OCI-LY3 (cell line): ENCODE data around the gene MCF2L2.

Experiments used
- H2AFZ ChIP-seq: fragments of 200-600, 300-600 bp; shearing (Covaris generic); 2 replicates; pipeline ENCODE4 v1.6.0; 2014; ENCODE audit warnings: antibody characterized with exemption, low read depth, low read length
- H3K27ac ChIP-seq: fragments of 200-600, 300-600 bp; sonication (generic); 2 replicates; pipeline ENCODE4 v1.5.1; 2014; ENCODE audit warnings: mild to moderate bottlenecking, low read length, moderate library complexity, mixed read lengths
- H3K27me3 ChIP-seq: fragments of 200-600, 300-600 bp; sonication (generic); 2 replicates; pipeline ENCODE4 v1.6.1; 2014; ENCODE audit warnings: low read depth, low read length, mixed read lengths
- H3K36me3 ChIP-seq: fragments of 200-600, 300-600 bp; sonication (generic); replicated peaks from 2 replicates; pipeline ENCODE3; 2014; ENCODE audit warnings: low read depth, low read length, mixed read lengths
- H3K4me1 ChIP-seq: fragments of 300-600, 200-600 bp; sonication (generic); 2 replicates; pipeline ENCODE4 v1.6.1; 2014; ENCODE audit warnings: low read length, mixed read lengths
- H3K4me2 ChIP-seq: fragments of 200-600, 300-600 bp; sonication (generic); 2 replicates; pipeline ENCODE4 v1.6.1; 2014; ENCODE audit warnings: low read length, mixed read lengths
- H3K4me3 ChIP-seq: fragments of 300-600, 200-600 bp; sonication (generic); 2 replicates; pipeline ENCODE4 v1.5.1; 2014; ENCODE audit warnings: antibody characterized with exemption, mild to moderate bottlenecking, low read length, moderate library complexity
- H3K79me2 ChIP-seq: fragments of 300-600, 200-600 bp; shearing (Covaris generic); 2 replicates; pipeline ENCODE4 v1.6.1; 2014; ENCODE audit warnings: mild to moderate bottlenecking, low read length, mixed read lengths
- H3K9ac ChIP-seq: fragments of 300-600, 200-600 bp; shearing (Covaris generic); 2 replicates; pipeline ENCODE4 v1.6.0; 2014; ENCODE audit warnings: mild to moderate bottlenecking, low read length, moderate library complexity
- H3K9me3 ChIP-seq: fragments of 200-600, 300-600 bp; shearing (Covaris generic); 2 replicates; pipeline ENCODE4 v1.6.1; 2014; ENCODE audit warnings: low read length, mixed read lengths; ENCODE audit not compliant: insufficient read depth
- H4K20me1 ChIP-seq: fragments of 200-600, 300-600 bp; sonication (generic); 2 replicates; pipeline ENCODE4 v1.6.1; 2016; ENCODE audit warnings: low read length, mixed read lengths; ENCODE audit not compliant: insufficient read depth
- CTCF ChIP-seq: fragments of 200-600, 300-600 bp; sonication (generic); IDR thresholded peaks from 2 replicates; pipeline ENCODE4 v1.5.1; 2014; ENCODE audit warnings: antibody characterized with exemption, low read length, low read depth
- EZH2phosphoT487 ChIP-seq: fragments of 200-600 bp; shearing (Covaris generic); IDR thresholded peaks from 2 replicates; pipeline ENCODE4 v1.6.1; 2018; ENCODE audit warnings: antibody characterized with exemption, mixed run types, low read depth

Gene MCF2L2

GRCh38 chr3:183293966-183294365 is 134.5 kb downstream of the MCF2L2 start:
- Histone ChIP-seq H2AFZ (no peak overlapping the region), H3K4me2 (no peak overlapping the region), H3K27ac (no peak overlapping the region)

GRCh38 chr3:183291497-183292031 is 136.9 kb downstream of the MCF2L2 start:
- no peaks in the 10 kb centered on the region for H3K79me2 ChIP-seq
- H3K27me3 ChIP-seq, result no peaks in the 10 kb centered on the region
- no peak overlapping the region for H3K4me3 ChIP-seq
- H3K4me2 ChIP-seq, result no peak overlapping the region
- no peak overlapping the region for H2AFZ ChIP-seq
- TF ChIP-seq CTCF (no peak), EZH2phosphoT487 (no peak)
- H3K9me3 ChIP-seq, result no peaks in the 10 kb centered on the region
- no peak overlapping the region for H3K27ac ChIP-seq
- H4K20me1 ChIP-seq, result no peaks in the 10 kb centered on the region
- H3K9ac ChIP-seq, result no peak overlapping the region
- H3K36me3 ChIP-seq, result no peaks in the 10 kb centered on the region
- H3K4me1 ChIP-seq, result peaks cover 3% of the 10 kb centered on the region; the same call in 1 of the 2 replicates

More at GRCh38 chr3:183293966-183294365, 134.5 kb downstream of the MCF2L2 start:
- no peak for TF ChIP-seq CTCF
- TF ChIP-seq EZH2phosphoT487, result no peak
- Histone ChIP-seq H3K4me3 (no peak overlapping the region), H3K9ac (no peak overlapping the region), H3K36me3 (no peaks in the 10 kb centered on the region), H3K79me2 (no peaks in the 10 kb centered on the region), H3K27me3 (no peaks in the 10 kb centered on the region), H3K4me1 (no peaks in the 10 kb centered on the region), H4K20me1 (no peaks in the 10 kb centered on the region), H3K9me3 (no peaks in the 10 kb centered on the region)

- H3K4me1 ChIP-seq, result peaks cover 16% of the 10 kb centered on the region
- no peak overlapping the region for H3K9ac ChIP-seq
- no peaks in the 10 kb centered on the region for H4K20me1 ChIP-seq
- H3K27ac ChIP-seq, result no peak overlapping the region
- H3K36me3 ChIP-seq, result no peaks in the 10 kb centered on the region
- no peak overlapping the region for H2AFZ ChIP-seq
- H3K4me2 ChIP-seq, result no peak overlapping the region
- no peaks in the 10 kb centered on the region for H3K27me3 ChIP-seq
- H3K79me2 ChIP-seq, result no peaks in the 10 kb centered on the region
- H3K9me3 ChIP-seq, result no peaks in the 10 kb centered on the region
- no peak overlapping the region for H3K4me3 ChIP-seq
- no peak for TF ChIP-seq EZH2phosphoT487
- no peak for TF ChIP-seq CTCF
Observed at GRCh38 chr3:183290216-183290615, 138.2 kb downstream of the MCF2L2 start.

GRCh38 chr3:183288117-183288516 is 140.3 kb downstream of the MCF2L2 start:
- Histone ChIP-seq H3K36me3 (no peaks in the 10 kb centered on the region), H4K20me1 (no peaks in the 10 kb centered on the region), H3K4me3 (no peak overlapping the region), H3K79me2 (no peaks in the 10 kb centered on the region), H2AFZ (no peak overlapping the region), H3K4me1 (peaks cover 23% of the 10 kb centered on the region), H3K4me2 (no peak overlapping the region), H3K27me3 (no peaks in the 10 kb centered on the region), H3K9me3 (no peaks in the 10 kb centered on the region), H3K9ac (no peak overlapping the region), H3K27ac (no peak overlapping the region)
- TF ChIP-seq CTCF (no peak), EZH2phosphoT487 (no peak)
